Neutrophil (primary cell): ENCODE measurements around the gene CPNE4.
A peak's percentile ranks its signal among the peaks of the same experiment; 100 is the strongest.

ENCODE experiments used
- H3K27ac ChIP-seq: fragments of 200-600 bp; sonication (generic); 2 replicates; pipeline ENCODE4 v1.5.1; 2016; ENCODE audit warnings: mild to moderate bottlenecking, moderate library complexity
- H3K27me3 ChIP-seq: fragments of 200-600 bp; sonication (generic); 2 replicates; pipeline ENCODE4 v1.6.0; 2016; ENCODE audit warnings: mild to moderate bottlenecking
- H3K36me3 ChIP-seq: fragments of 200-600 bp; sonication (generic); 2 replicates; pipeline ENCODE4 v1.5.1; 2017
- H3K4me1 ChIP-seq, 2 experiments: fragments of 200-600 bp in 1 of 2; sonication (generic) in 1 of 2; 1 replicate in 1 of 2; 2 replicates in 1 of 2; pipeline versions ENCODE4 v1.5.1 to v1.6.1; 2013 to 2016; ENCODE audit warnings: low read depth in 1 of 2, low read length in 1 of 2, mild to moderate bottlenecking in 1 of 2, moderate library complexity in 1 of 2; ENCODE audit not compliant: control insufficient read depth in 1 of 2, insufficient read depth in 1 of 2
- H3K4me3 ChIP-seq, 2 experiments: fragments of 200-600 bp in 1 of 2; sonication (generic) in 1 of 2; 1 replicate in 1 of 2; 2 replicates in 1 of 2; pipeline ENCODE4 v1.5.1; 2013 to 2016; ENCODE audit warnings: low read depth in 1 of 2, low read length in 1 of 2, mild to moderate bottlenecking in 1 of 2, moderate library complexity in 1 of 2
- H3K9me3 ChIP-seq: fragments of 200-600 bp; sonication (generic); 2 replicates; pipeline ENCODE4 v1.5.1; 2016
- CTCF ChIP-seq: fragments of 200-600 bp; sonication (generic); IDR thresholded peaks from 2 replicates; pipeline ENCODE4 v1.5.1; 2016; ENCODE audit warnings: antibody characterized with exemption

CPNE4 gene

DNA sequence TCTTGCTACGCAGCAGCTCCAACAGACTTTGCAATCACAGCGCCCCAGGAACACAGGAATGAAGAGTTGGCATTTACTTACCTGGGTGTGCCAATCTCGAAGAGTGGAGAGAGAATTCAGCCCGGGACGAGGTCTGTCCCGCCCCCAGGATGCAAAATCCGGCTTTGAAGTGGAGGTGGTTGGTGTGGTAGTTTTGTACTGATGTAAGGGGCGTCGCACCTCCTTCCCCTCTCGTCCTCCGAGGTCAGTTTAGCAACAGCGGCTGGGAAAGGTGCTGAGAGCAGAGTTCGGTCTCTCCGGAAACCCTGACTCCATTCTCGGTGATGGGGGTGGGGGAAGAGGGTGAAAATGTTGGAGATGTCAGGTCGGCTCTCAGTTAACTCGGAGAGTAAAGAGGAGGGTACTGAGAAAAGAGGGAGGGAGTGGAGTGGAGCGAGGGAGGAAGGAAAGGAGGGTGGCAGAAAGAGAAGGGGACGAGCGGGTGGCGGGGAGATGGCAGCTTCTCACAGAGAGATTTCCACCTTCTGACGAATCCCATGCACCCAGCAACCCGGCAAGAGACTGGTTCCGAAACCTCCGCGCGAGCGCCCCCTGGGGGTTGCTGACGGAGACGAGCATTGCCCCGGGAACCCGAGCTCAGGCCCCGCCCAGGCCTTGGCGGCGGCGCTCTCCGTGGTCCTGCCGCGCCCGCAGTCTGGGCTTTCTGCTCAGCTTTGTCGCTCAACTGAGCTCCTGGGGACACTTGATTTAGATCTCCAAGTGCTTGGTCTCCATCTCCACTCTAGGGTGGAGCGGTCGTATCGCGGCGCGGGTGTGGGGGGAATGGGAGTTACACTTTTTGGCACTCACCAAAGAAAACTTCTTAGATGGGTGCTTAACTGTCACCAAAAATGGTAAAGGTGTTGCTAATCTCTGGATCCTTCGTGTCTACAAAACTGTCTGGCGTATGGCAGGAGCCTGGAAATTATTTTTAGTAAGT is at the start of gene CPNE4:
CPNE4 (minus strand) TSS at position 529 of the 979 bp plus-strand sequence.
- TF ChIP-seq CTCF: peak; percentile 66
- Histone ChIP-seq H3K4me3 (peak within 1 kb of the TSS; percentile 41 to 56), H3K4me1 (peaks cover 15 to 19% of the 10 kb centered on the region in 2 experiments), H3K27ac (peak within 1 kb of the TSS; percentile 32), H3K9me3 (no peaks in the 10 kb centered on the region), H3K36me3 (no peaks in the 10 kb centered on the region), H3K27me3 (peaks cover 100% of the 10 kb centered on the region)

DNA sequence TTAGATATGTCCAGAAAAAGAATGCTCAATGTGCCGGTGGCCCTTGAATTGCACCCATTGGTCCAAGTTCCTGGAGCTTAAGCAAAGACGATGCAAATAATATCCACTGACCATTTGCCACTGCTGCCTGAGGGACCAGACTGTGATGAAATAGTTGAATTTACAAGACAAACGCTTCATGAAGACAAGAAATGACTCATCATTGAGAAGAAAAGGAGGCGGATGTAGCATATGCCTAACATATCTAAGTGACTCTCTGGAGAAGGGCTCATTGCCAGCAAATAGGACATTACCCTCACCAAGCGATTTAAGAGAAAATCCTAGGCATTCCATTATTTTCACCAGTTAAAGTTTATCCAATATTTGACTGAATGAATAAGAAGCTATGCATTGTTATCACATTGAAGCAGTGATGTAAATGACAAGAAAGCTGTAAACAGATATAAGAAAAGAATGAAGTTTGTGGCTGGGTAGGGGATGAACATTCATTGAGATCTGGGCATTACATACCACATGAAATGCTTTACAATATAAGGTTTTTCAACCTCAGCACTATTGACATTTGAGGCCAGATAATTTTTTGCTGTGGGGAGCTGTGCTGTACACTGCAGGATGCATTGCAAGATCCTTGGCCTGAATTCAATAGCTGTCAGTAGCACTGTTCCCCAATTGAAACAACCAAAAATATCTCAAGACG is 48.9 kb upstream of the CPNE4 start:
- H3K27ac ChIP-seq: no peak overlapping the region
- H3K9me3 ChIP-seq: no peaks in the 10 kb centered on the region
- peaks cover 23% of the 10 kb centered on the region for H3K27me3 ChIP-seq
- H3K4me1 ChIP-seq: no peaks in the 10 kb centered on the region
- no peak for TF ChIP-seq CTCF
- no peaks in the 10 kb centered on the region for H3K36me3 ChIP-seq
- no peak overlapping the region for H3K4me3 ChIP-seq

- TF ChIP-seq CTCF: no peak
- Histone ChIP-seq H3K9me3 (no peaks in the 10 kb centered on the region), H3K4me1 (no peaks in the 10 kb centered on the region), H3K27ac (no peak overlapping the region), H3K27me3 (peaks cover 18% of the 10 kb centered on the region), H3K4me3 (no peak overlapping the region), H3K36me3 (no peaks in the 10 kb centered on the region)
These were observed 48.3 kb upstream of the CPNE4 start for GRCh38 chr3:132083159-132083558.

- H3K4me3 ChIP-seq: no peak overlapping the region
- TF ChIP-seq CTCF: no peak
- H3K27me3 ChIP-seq: peaks cover 12% of the 10 kb centered on the region
- no peak overlapping the region for H3K27ac ChIP-seq
- H3K9me3 ChIP-seq: no peaks in the 10 kb centered on the region
- no peaks in the 10 kb centered on the region for H3K4me1 ChIP-seq
- no peaks in the 10 kb centered on the region for H3K36me3 ChIP-seq
These were observed 44.3 kb upstream of the CPNE4 start for GRCh38 chr3:132079147-132079546.

DNA sequence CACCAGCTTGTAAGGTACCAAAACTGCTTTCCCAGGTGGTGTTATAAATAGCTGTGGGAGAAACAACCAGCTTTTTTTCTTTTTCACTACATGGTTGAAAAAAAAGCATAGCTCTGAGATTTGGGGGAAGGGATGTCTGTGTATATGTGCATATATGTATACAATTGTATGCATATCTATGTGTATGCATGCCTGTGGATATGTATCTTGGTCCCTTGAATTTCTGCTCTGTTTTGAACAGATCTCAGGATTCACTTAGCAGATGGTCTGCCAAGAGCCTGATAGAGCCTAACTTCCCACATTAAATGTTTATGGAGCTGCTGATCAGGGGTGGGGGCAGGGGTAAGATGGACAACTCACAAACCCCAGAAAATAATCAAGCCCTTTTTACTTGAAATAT is 39.0 kb upstream of the CPNE4 start:
- Histone ChIP-seq H3K27ac (no peak overlapping the region), H3K4me3 (no peak overlapping the region), H3K27me3 (peaks cover 36% of the 10 kb centered on the region), H3K4me1 (no peaks in the 10 kb centered on the region), H3K9me3 (no peaks in the 10 kb centered on the region), H3K36me3 (no peaks in the 10 kb centered on the region)
- no peak for TF ChIP-seq CTCF
